ACHN (cell line): ENCODE data around the gene EFHC2.
"Not testable (repeated sequence)": the region's sequence is repeated elsewhere in the genome, so short reads cannot be mapped to it uniquely, and the experiment has no call there.

Experiments used
- DNase-seq: peaks from one replicate; pipeline ENCODE4 v3.0.0-alpha.2; 2015
- in situ Hi-C: cut with HindIII; loops from 2 replicates; pipeline ENCODE4 v1.10.0; 2017; ENCODE audit warnings: low sequenced_read_pairs, low pct_ligation_motif_present, low pct_unique_long_range_greater_than_20kb

EFHC2 gene

GRCh38 chrX:44244008-44244407, 99.5 kb downstream of the EFHC2 start:
- DNase-seq = peak; percentile 1
- in situ Hi-C loops = no loop called here

GRCh38 chrX:44241546-44241945, 101.9 kb downstream of the EFHC2 start:
- DNase-seq = no peak

DNA sequence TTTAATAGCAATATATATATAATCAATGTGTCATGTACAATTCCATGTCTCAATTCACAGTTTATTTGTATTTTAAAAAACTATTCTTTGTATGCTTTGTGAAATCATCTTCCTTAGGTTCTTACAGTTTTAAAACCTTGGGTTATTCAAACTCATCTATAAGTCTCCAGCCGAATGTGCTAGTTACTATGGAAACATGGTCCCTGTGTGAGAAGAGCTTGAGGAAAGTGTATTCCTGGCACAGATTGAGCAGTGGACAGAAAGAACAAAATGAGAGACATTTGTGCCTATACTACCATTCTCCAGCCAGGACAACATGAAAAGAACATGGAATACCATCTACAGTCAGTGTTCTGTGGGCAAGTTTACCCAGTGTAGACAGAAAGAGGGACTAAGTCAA, 103.4 kb downstream of the EFHC2 start:
- no peak for DNase-seq
- in situ Hi-C loops = no loop called here

More at GRCh38 chrX:44241546-44241945, 101.9 kb downstream of the EFHC2 start:
- in situ Hi-C loops = no loop called here

DNA sequence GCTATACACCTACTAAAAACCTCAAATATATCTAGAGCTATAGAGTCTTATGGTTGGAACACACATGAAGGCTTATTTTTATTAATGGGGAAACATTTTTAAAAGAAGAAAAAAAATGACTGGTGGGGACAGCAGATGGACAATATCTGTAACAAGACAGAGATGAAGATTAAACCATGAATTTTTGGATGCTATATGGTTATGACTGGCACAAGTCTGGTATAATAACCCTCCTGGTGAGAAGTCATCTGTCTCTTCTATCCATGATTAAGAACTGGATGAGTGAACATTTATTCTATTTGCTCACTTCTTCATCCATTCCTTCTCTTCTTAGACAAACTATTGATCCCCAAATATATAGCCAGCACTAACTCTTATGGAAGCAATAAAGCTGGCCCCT, 104.4 kb downstream of the EFHC2 start:
- in situ Hi-C loops = no loop called here
- DNase-seq = no peak

- in situ Hi-C loops = no loop called here
- no peak for DNase-seq
Measured at GRCh38 chrX:44235534-44235933, 107.9 kb downstream of the EFHC2 start.

GRCh38 chrX:44234541-44234940, 108.9 kb downstream of the EFHC2 start:
- in situ Hi-C loops = no loop called here

GRCh38 chrX:44234116-44234515, 109.4 kb downstream of the EFHC2 start:
- in situ Hi-C loops = no loop called here
- DNase-seq = no peak

More at GRCh38 chrX:44234541-44234940, 108.9 kb downstream of the EFHC2 start:
- no peak for DNase-seq

- in situ Hi-C loops = no loop called here
- DNase-seq = no peak
Measured at GRCh38 chrX:44232081-44232480, 111.4 kb downstream of the EFHC2 start.

DNA sequence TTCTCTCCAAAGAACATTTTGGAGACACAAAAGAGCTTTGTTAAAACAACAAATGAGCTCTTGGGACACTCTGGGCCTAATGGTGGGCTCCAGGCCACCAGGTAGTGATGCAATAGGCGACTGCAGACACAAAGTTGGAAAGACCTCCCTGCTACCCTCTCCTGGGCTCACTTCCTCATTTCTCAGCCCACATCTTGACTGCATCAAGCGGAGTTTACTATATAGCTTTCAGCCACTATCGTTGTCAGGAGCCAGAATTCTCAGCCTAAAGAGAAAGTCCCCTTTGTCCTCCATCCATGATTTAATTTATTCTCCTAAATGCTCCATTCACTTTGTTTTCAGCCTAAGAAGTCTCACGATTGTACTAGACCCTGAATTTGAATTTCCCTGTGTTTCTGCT, 114.9 kb downstream of the EFHC2 start:
- no peak for DNase-seq
- in situ Hi-C loops = no loop called here

- in situ Hi-C loops = no loop called here
Measured at GRCh38 chrX:44227991-44228390, 115.5 kb downstream of the EFHC2 start.

GRCh38 chrX:44225667-44226066, 117.8 kb downstream of the EFHC2 start:
- in situ Hi-C loops = no loop called here
- no peak for DNase-seq

More at GRCh38 chrX:44227991-44228390, 115.5 kb downstream of the EFHC2 start:
- DNase-seq = no peak

GRCh38 chrX:44224760-44225159, 118.7 kb downstream of the EFHC2 start:
- DNase-seq = no peak
- in situ Hi-C loops = no loop called here

GRCh38 chrX:44223150-44223549, 120.3 kb downstream of the EFHC2 start:
- in situ Hi-C loops = no loop called here
- peak; percentile 4 for DNase-seq

DNA sequence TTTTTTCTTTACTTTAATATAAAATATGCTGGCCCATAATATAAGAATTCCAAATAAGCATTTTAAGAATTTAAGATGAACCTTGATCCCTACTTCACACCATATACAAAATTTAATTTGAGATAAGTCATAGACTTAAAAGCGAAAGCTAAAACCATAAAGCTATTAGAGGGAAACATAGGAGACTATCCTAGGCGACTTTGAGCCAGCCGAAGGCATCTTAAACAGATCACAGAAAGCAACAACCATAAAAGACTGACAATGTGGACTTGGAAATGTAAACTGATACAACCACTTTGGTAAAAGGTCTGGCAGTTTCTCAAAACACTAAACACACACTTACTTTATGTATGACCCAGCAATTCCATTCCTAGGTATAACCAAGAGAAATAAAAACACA, 125.0 kb downstream of the EFHC2 start:
- in situ Hi-C loops = no loop called here
- DNase-seq = no peak

DNA sequence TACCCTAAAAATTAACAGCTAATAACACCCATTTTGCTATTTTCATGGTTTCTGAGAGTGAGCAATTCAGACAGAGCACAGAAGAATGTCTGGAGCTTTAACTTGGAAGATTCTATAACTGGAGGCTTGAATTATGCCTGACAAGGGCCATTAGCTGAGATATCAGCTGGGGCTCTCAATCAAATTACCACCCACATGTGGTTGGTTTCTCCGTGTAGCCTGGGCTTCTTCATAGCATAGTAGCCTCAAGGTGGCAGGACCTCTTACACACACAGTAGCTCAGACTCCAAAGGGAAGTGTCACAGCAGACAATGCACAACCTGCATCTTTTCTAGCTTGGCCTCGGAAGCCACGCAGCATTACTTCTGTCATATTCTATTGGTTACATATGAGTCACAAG, 127.3 kb downstream of the EFHC2 start:
- in situ Hi-C loops = no loop called here
- DNase-seq = no peak

DNA sequence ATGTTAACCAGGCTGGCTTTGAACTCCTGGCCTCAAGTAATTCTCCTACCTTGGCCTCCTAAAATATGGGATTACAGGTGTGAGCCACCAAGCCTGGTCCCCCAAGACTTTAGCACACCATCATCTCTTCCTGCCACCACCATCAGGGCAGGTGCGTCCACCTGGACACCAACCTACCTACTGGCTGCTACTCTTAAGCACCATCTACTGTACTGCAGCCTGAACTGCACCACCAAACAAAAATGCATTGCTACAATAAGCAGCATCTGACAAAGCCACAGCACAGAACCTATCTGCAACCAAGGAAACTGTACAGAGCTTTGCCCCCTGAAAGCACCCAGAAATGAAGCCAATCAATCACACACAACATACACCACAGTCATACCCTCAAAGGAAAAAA, 139.7 kb downstream of the EFHC2 start:
- in situ Hi-C loops = no loop called here
- no peak for DNase-seq

- in situ Hi-C loops = no loop called here
- DNase-seq = no peak
Measured at GRCh38 chrX:44202596-44202995, 140.9 kb downstream of the EFHC2 start.

GRCh38 chrX:44189116-44189515, 154.4 kb downstream of the EFHC2 start:
- in situ Hi-C loops = no loop called here

GRCh38 chrX:44187915-44188314, 155.6 kb downstream of the EFHC2 start:
- in situ Hi-C loops, DNase-seq: not testable (repeated sequence)

More at GRCh38 chrX:44189116-44189515, 154.4 kb downstream of the EFHC2 start:
- no peak for DNase-seq

- no peak for DNase-seq
- in situ Hi-C loops = no loop called here
Measured at GRCh38 chrX:44183329-44183728, 160.1 kb downstream of the EFHC2 start.
